Measurements from ENCODE around the gene PSMB9.

Gene PSMB9

GRCh38 chr6:32830936-32831335 lies 23.1 kb upstream of the PSMB9 start:
- no peak for TF ChIP-seq CTCF (IDR thresholded peaks at IDR 0.05; ENCODE audit: low read depth, low read length)
- DNase-seq (ENCODE audit: extremely low read depth, low read depth), result no peak

GRCh38 chr6:32832535-32832934 lies 21.5 kb upstream of the PSMB9 start:
- no peak for TF ChIP-seq CTCF (IDR thresholded peaks at IDR 0.05; ENCODE audit: low read depth, low read length)
- no peak for DNase-seq (ENCODE audit: extremely low read depth, low read depth)

GRCh38 chr6:32833664-32834063 lies 20.3 kb upstream of the PSMB9 start:
- DNase-seq (ENCODE audit: extremely low read depth, low read depth), result no peak
- TF ChIP-seq CTCF (IDR thresholded peaks at IDR 0.05; ENCODE audit: low read depth, low read length), result no peak

DNA sequence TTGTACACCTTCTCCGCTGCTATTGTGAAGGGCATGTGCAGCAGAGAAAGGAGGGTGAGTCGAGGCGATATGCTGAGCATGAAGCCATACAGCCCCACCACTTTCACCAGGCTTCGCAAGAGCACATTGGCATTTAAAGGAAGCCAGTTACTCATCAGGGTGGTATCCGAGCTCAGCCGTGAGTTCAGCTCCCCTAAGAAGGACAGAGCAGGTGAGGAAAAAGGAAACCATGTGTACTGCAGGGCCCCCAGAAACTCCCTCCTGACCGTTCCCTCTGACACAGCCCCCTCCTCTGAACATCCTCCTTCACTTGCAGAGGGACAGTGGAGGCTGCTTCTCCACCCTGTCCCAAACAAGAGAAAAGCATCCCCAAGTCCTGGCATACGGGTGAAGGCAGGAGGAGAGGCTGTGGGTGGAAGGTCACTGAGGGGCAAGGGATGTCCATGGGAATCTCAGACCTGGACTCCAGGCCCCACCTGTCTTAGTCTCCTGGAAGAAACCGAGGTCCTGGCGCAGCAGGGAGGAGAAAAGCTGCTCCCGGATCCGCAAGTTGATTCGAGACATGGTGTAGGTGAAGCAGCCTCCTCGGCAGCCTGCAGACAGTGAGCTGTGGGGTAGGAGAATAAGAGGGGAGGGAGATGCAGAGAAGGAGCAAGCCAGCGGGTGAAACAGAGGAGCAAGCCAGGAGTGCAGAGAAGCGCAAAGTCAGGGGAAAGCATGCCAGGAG lies 18.7 kb upstream of the PSMB9 start:
- no peak for DNase-seq (ENCODE audit: extremely low read depth, low read depth)
- TF ChIP-seq CTCF (IDR thresholded peaks at IDR 0.05; ENCODE audit: low read depth, low read length), result no peak

DNA sequence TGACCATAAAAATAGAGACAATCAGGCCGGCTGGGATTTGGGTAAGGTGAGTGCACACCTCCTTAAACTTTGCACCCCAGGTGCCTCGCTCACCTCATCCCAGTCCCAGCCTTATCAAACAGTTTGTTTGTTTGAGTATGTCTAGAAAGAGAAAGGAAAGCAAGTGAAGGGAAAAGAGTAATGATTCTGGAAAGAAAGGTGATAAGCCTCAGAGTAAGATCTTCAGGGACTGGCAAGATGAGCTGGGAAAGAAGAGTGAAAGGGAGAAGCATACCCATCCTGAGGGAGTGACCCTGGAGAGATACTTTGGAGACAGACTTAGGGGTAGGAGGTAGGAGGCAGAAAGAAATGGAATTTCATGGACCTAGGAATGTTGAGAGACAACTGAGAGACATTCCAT lies 17.1 kb upstream of the PSMB9 start:
- no peak for TF ChIP-seq CTCF (IDR thresholded peaks at IDR 0.05; ENCODE audit: low read depth, low read length)
- no peak for DNase-seq (ENCODE audit: extremely low read depth, low read depth)

DNA sequence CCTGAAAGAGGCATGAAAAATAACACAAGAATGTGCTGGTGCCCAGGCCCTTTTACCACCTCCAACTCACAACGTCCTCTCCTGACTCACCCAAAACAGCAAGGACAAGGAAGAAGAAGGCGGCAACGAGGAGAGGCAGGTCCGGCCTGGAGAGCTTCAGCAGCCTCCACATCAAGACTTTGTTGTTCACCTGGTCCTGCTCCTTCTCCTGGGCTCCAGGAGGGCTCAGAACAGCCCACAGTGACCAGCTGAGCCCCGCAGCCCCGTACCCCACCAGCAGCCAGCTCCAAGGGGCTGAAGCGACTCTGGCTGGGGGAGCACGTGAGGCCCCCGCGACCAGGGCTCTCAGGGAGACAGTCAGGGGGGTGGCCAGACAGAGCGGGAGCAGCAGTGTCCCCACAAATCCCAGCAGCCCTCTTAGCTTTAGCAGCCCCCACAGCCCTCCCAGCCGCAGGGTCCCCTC lies 16.3 kb upstream of the PSMB9 start:
- DNase-seq (ENCODE audit: extremely low read depth, low read depth), result no peak
- TF ChIP-seq CTCF (IDR thresholded peaks at IDR 0.05; ENCODE audit: low read depth, low read length), result no peak

DNA sequence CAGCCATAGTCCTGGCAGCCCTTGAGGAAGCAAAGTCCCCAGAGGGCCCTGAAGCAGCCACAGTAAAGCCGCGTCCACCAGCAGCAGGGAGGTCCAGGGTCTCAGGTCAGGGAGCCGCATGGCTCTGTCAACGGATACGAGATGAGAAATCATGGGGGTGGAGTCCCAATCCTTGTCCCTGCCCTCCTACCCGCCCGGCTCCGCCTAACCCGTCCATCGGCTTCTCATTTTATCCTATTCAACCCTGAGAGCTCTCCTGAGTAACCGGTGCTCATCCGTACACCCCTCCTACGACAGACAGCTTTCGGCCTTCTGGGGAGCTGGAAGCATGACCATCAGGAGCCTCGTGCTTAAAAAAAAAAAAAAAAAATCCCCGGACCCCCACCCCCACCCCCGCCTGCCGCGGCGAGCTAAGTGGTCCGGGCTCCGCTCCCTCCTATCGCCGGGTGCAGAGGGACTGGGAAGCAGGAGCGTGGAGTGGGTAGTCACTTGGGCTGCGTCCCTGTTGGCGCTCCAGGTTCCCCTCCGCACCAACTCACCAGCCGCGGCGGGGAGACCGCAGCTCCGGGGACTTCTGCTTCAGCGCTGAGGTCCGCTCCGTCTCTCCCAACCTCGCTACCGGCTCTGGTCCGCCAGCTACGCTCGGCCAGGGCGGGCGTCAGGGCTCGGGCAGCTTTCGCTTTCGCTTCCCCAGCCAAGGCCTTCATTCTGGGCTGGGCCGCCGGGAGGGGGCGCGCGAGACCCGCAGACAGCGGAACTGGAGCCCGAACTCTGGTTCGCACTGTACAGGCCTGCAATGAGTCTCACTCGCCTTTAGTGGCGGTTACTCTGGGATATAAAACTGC lies 15.7 kb upstream of the PSMB9 start, which contains the start of gene TAP2:
TAP2 (minus strand) TSS at position 626 of the 845 bp plus-strand sequence; CDS start at position 120, 506 bp downstream.
- TF ChIP-seq CTCF (IDR thresholded peaks at IDR 0.05; ENCODE audit: low read depth, low read length), result peak; percentile 91
- DNase-seq (ENCODE audit: extremely low read depth, low read depth), result peak; percentile 72

All from AG09319 (cell line).